CD4-positive, alpha-beta T cell (primary cell): ENCODE data around the gene ALK. TPM values are rescaled to one million over a fixed set of nuclear protein-coding genes. Genes with fewer than 3 reads are reported as not detected.

Source experiments
- ATAC-seq: fragments of 200-7000 bp; cut with Tn5 transposase; one replicate; pipeline ENCODE4 v1.10.0; 2022; ENCODE audit warnings: mild to moderate bottlenecking; ENCODE audit not compliant: poor library complexity
- CTCF ChIA-PET: fragments of 350-600 bp; sonication (Branson Sonifier 250); formaldehyde crosslinking; loops from one replicate; lab custom pipeline; 2021; ENCODE audit warnings: antibody characterized with exemption, inconsistent platforms; lab: Charles Lee
- POLR2A ChIA-PET: fragments of 350-600 bp; sonication (Branson Sonifier 250); formaldehyde crosslinking; loops from one replicate; lab custom pipeline; 2021; ENCODE audit warnings: antibody characterized with exemption, inconsistent platforms; lab: Charles Lee
- DNase-seq, 14 experiments: peaks; one replicate each; pipeline ENCODE4 v3.0.0-alpha.2; 2013 to 2020; ENCODE audit warnings: mixed read lengths in 2 of 14
- H3K27ac ChIP-seq, 2 donors: one replicate each; pipeline versions ENCODE4 v1.5.1 to v1.7.0; 2013; ENCODE audit warnings: low read length in 2 of 2, low read depth in 1 of 2, mild to moderate bottlenecking in 1 of 2
- H3K27me3 ChIP-seq, 2 experiments: 1 replicate in 1 of 2; 2 replicates in 1 of 2; pipeline versions ENCODE4 v1.6.1 to v1.7.0; 2013; ENCODE audit warnings: low read length in 2 of 2, control low read depth in 1 of 2, mild to moderate bottlenecking in 1 of 2, moderate library complexity in 1 of 2; ENCODE audit not compliant: insufficient read depth in 2 of 2, control insufficient read depth in 1 of 2
- H3K36me3 ChIP-seq: one replicate; pipeline ENCODE4 v1.6.1; 2013; ENCODE audit warnings: low read length, control low read depth; ENCODE audit not compliant: insufficient read depth
- H3K4me1 ChIP-seq: one replicate; pipeline ENCODE4 v1.6.1; 2013; ENCODE audit warnings: low read length, control low read depth; ENCODE audit not compliant: insufficient read depth
- H3K4me3 ChIP-seq: one replicate; pipeline ENCODE4 v1.5.1; 2013; ENCODE audit warnings: mild to moderate bottlenecking, low read length, moderate library complexity
- H3K9me3 ChIP-seq, 2 experiments: 1 replicate in 1 of 2; 2 replicates in 1 of 2; pipeline versions ENCODE4 v1.6.1 to v1.7.0; 2013; ENCODE audit warnings: low read length in 2 of 2, mild to moderate bottlenecking in 2 of 2, control low read depth in 1 of 2, moderate library complexity in 1 of 2; ENCODE audit not compliant: control insufficient read depth in 1 of 2, insufficient read depth in 1 of 2
- H3K27ac Mint-ChIP-seq: one replicate; pipeline ENCODE4 v1.8.0; 2020; ENCODE audit warnings: mixed read lengths
- H3K27me3 Mint-ChIP-seq: one replicate; pipeline ENCODE4 v1.8.0; 2021; ENCODE audit warnings: mixed read lengths
- H3K36me3 Mint-ChIP-seq: one replicate; pipeline ENCODE4 v1.8.0; 2021; ENCODE audit warnings: low read depth, mixed read lengths
- H3K4me1 Mint-ChIP-seq: one replicate; pipeline ENCODE4 v1.8.0; 2021; ENCODE audit warnings: low read depth, mixed read lengths
- H3K4me3 Mint-ChIP-seq: one replicate; pipeline ENCODE4 v1.8.0; 2020; ENCODE audit warnings: mild to moderate bottlenecking, mixed read lengths
- H3K9me3 Mint-ChIP-seq: one replicate; pipeline ENCODE4 v1.8.0; 2020; ENCODE audit warnings: mixed read lengths
- CTCF ChIP-seq: fragments of 200-600 bp; IDR thresholded peaks from one replicate; pipeline ENCODE4 v1.8.0; 2022; ENCODE audit warnings: antibody characterized with exemption, mild to moderate bottlenecking
- intact Hi-C, 2 experiments: fragments of 100-400 bp; cut with DNase I in 1 of 2; cut with micrococcal nuclease in 1 of 2; formaldehyde crosslinking; loops; one replicate each; pipeline versions ENCODE4 v1.15.1 to v1.9.0; 2023 to 2025; cut with DNase I, micrococcal nuclease
- total RNA-seq, 174 experiments: library from RNA in 2 of 174; stranded (reverse) in 2 of 174; gene quantifications; one replicate each; pipeline ENCODE4 v1.2.3 and lab custom pipeline; 2021 to 2026

ALK gene
- total RNA-seq, 2 experiments from 2014 or later = not detected

GRCh38 chr2:29375843-29376242, 545.5 kb downstream of the ALK start:
- peaks cover 3 to 8% of the 10 kb centered on the region in 2 experiments for H3K27me3 ChIP-seq
- no peaks in the 10 kb centered on the region for H3K9me3 Mint-ChIP-seq
- intact Hi-C loops = no loop called here
- no peak overlapping the region for H3K27ac ChIP-seq
- ChIA-PET POLR2A (no interaction called here), CTCF (no interaction called here)
- no peak overlapping the region for H3K4me3 ChIP-seq
- no peaks in the 10 kb centered on the region for H3K4me1 Mint-ChIP-seq
- no peaks in the 10 kb centered on the region for H3K4me1 ChIP-seq
- H3K27ac Mint-ChIP-seq = no peak overlapping the region
- no peak for ATAC-seq
- H3K27me3 Mint-ChIP-seq = peaks cover 22% of the 10 kb centered on the region
- TF ChIP-seq CTCF = no peak
- H3K4me3 Mint-ChIP-seq = no peak overlapping the region
- H3K36me3 Mint-ChIP-seq = no peaks in the 10 kb centered on the region
- H3K36me3 ChIP-seq = no peaks in the 10 kb centered on the region
- no peaks in the 10 kb centered on the region for H3K9me3 ChIP-seq
- no peak for DNase-seq

GRCh38 chr2:29374823-29375222, 546.6 kb downstream of the ALK start:
- peaks cover 22% of the 10 kb centered on the region for H3K27me3 Mint-ChIP-seq
- H3K9me3 ChIP-seq = no peaks in the 10 kb centered on the region
- H3K36me3 ChIP-seq = no peaks in the 10 kb centered on the region
- DNase-seq (no peak), ATAC-seq (no peak)
- peaks cover 7 to 9% of the 10 kb centered on the region in 2 experiments for H3K27me3 ChIP-seq
- no peaks in the 10 kb centered on the region for H3K4me1 Mint-ChIP-seq
- CTCF ChIA-PET = no interaction called here
- H3K4me3 Mint-ChIP-seq = no peak overlapping the region
- no peak overlapping the region for H3K4me3 ChIP-seq
- POLR2A ChIA-PET = no interaction called here
- no peak overlapping the region for H3K27ac ChIP-seq
- H3K36me3 Mint-ChIP-seq = no peaks in the 10 kb centered on the region
- no peak for TF ChIP-seq CTCF
- no peak overlapping the region for H3K27ac Mint-ChIP-seq
- intact Hi-C loops = no loop called here
- H3K9me3 Mint-ChIP-seq = no peaks in the 10 kb centered on the region
- no peaks in the 10 kb centered on the region for H3K4me1 ChIP-seq

GRCh38 chr2:29373870-29374269, 547.5 kb downstream of the ALK start:
- H3K36me3 Mint-ChIP-seq = no peaks in the 10 kb centered on the region
- no peaks in the 10 kb centered on the region for H3K4me1 Mint-ChIP-seq
- Histone ChIP-seq H3K4me3 (no peak overlapping the region), H3K9me3 (no peaks in the 10 kb centered on the region), H3K36me3 (no peaks in the 10 kb centered on the region), H3K27me3 (peaks cover 4 to 9% of the 10 kb centered on the region in 2 experiments), H3K27ac (no peak overlapping the region), H3K4me1 (no peaks in the 10 kb centered on the region)
- POLR2A ChIA-PET = no interaction called here
- DNase-seq = no peak
- H3K4me3 Mint-ChIP-seq = no peak overlapping the region
- TF ChIP-seq CTCF = no peak
- no peak overlapping the region for H3K27ac Mint-ChIP-seq
- CTCF ChIA-PET = no interaction called here
- intact Hi-C loops = no loop called here
- H3K27me3 Mint-ChIP-seq = peaks cover 26% of the 10 kb centered on the region
- no peak for ATAC-seq
- no peaks in the 10 kb centered on the region for H3K9me3 Mint-ChIP-seq
